Endometrial microvascular endothelial cells (primary cell): ENCODE measurements around the gene ZNF664. TPM values are rescaled to one million over a fixed set of nuclear protein-coding genes. Genes with fewer than 3 reads are reported as not detected.

ENCODE experiments used
- in situ Hi-C: cut with HindIII; loops from 2 replicates; pipeline ENCODE4 v1.10.0; 2017; ENCODE audit warnings: low sequenced_read_pairs, low pct_unique_long_range_greater_than_20kb; ENCODE audit errors: inconsistent ontology term
- total RNA-seq: library from RNA; depleted of rRNA; stranded (reverse); fragments of >200 nt; gene quantifications from one replicate; pipeline ENCODE4 v1.2.3, GENCODE V29; 2015; ENCODE audit errors: inconsistent ontology term

Gene ZNF664
- total RNA-seq, 1 donor from 2014 or later = 34.5 TPM

GRCh38 chr12:124020514-124020949 lies 47.5 kb downstream of the ZNF664 start:
- in situ Hi-C loops = no loop called here

GRCh38 chr12:124021007-124021406 lies 48.0 kb downstream of the ZNF664 start:
- in situ Hi-C loops = no loop called here

- in situ Hi-C loops = no loop called here
Measured at GRCh38 chr12:124022161-124022560, 49.1 kb downstream of the ZNF664 start.

- in situ Hi-C loops = no loop called here
Measured at GRCh38 chr12:124024263-124024678, 51.3 kb downstream of the ZNF664 start.

GRCh38 chr12:124024776-124025175 lies 51.8 kb downstream of the ZNF664 start:
- in situ Hi-C loops = no loop called here

- in situ Hi-C loops = no loop called here
Measured at GRCh38 chr12:124025661-124026060, 52.6 kb downstream of the ZNF664 start.

- in situ Hi-C loops = no loop called here
Measured at GRCh38 chr12:124026755-124027745, 54.0 kb downstream of the ZNF664 start.

GRCh38 chr12:124027753-124028554 lies 54.9 kb downstream of the ZNF664 start:
- in situ Hi-C loops = no loop called here

- in situ Hi-C loops = no loop called here
Measured at GRCh38 chr12:124028555-124028925, 55.5 kb downstream of the ZNF664 start.

GRCh38 chr12:124030008-124030407 lies 57.0 kb downstream of the ZNF664 start:
- in situ Hi-C loops = no loop called here

- in situ Hi-C loops = no loop called here
Measured at GRCh38 chr12:124030510-124030909, 57.5 kb downstream of the ZNF664 start.

- in situ Hi-C loops = no loop called here
Measured at GRCh38 chr12:124031058-124031457, 58.0 kb downstream of the ZNF664 start.

GRCh38 chr12:124032265-124032886 lies 59.4 kb downstream of the ZNF664 start:
- in situ Hi-C loops = no loop called here

GRCh38 chr12:124033859-124034258 lies 60.8 kb downstream of the ZNF664 start:
- in situ Hi-C loops = no loop called here

GRCh38 chr12:124034297-124034696 lies 61.3 kb downstream of the ZNF664 start:
- in situ Hi-C loops = no loop called here

- in situ Hi-C loops = no loop called here
Measured at GRCh38 chr12:124035163-124035562, 62.1 kb downstream of the ZNF664 start.

- in situ Hi-C loops = no loop called here
Measured at GRCh38 chr12:124036171-124036598, 63.2 kb downstream of the ZNF664 start.

GRCh38 chr12:124036657-124037109 lies 63.7 kb downstream of the ZNF664 start:
- in situ Hi-C loops = no loop called here

- in situ Hi-C loops = no loop called here
Measured at GRCh38 chr12:124037331-124037730, 64.3 kb downstream of the ZNF664 start.
